ENCODE data around the gene ITPR3.

The ITPR3 gene

GRCh38 chr6:33642897-33643296 is 21.8 kb downstream of the ITPR3 start:
- H3K4me3 ChIP-seq (ENCODE audit: low read depth, low read length) = no peak overlapping the region
- H3K9me3 ChIP-seq = no peaks in the 10 kb centered on the region
- H3K27me3 ChIP-seq = no peaks in the 10 kb centered on the region
- no peak for TF ChIP-seq CTCF (IDR thresholded peaks at IDR 0.05; ENCODE audit: low read depth, low read length)
- peaks cover 3% of the 10 kb centered on the region; the same call in 1 of the 2 replicates for H3K4me1 ChIP-seq
- no peaks in the 10 kb centered on the region for H3K36me3 ChIP-seq
- peak; percentile 63 for DNase-seq

- no peak for DNase-seq
- H3K4me1 ChIP-seq = no peaks in the 10 kb centered on the region
- H3K9me3 ChIP-seq = no peaks in the 10 kb centered on the region
- H3K36me3 ChIP-seq = no peaks in the 10 kb centered on the region
- no peak for TF ChIP-seq CTCF (IDR thresholded peaks at IDR 0.05; ENCODE audit: low read depth, low read length)
- H3K27me3 ChIP-seq = no peaks in the 10 kb centered on the region
- H3K4me3 ChIP-seq (ENCODE audit: low read depth, low read length) = no peak overlapping the region
These were observed 30.3 kb downstream of the ITPR3 start for GRCh38 chr6:33651403-33651802.

DNA sequence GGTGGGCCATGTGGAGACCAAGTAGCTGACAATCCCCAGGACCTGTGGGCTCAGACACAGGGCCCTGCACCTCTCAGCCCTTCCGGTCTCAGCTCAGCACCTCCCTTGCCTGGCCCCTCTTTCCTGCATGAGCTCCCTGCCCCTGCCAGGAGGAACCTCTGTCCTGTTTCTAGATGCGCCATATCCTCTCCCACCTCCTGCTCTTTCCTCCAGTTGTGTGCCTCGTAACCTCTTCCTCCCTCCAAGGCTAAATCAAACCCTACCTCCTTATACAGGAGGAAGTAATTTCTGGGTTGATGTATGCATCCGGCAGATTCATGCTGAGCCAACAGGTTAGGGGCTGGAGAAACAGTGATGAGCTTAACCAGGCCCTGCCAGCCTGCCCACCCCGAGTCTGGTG is 30.9 kb downstream of the ITPR3 start:
- Histone ChIP-seq H3K36me3 (no peaks in the 10 kb centered on the region), H3K4me3 (ENCODE audit: low read depth, low read length) (no peak overlapping the region), H3K4me1 (no peaks in the 10 kb centered on the region), H3K9me3 (no peaks in the 10 kb centered on the region), H3K27me3 (no peaks in the 10 kb centered on the region)
- TF ChIP-seq CTCF (IDR thresholded peaks at IDR 0.05; ENCODE audit: low read depth, low read length) = no peak
- no peak for DNase-seq

- H3K36me3 ChIP-seq = no peaks in the 10 kb centered on the region
- DNase-seq = no peak
- no peak for TF ChIP-seq CTCF (IDR thresholded peaks at IDR 0.05; ENCODE audit: low read depth, low read length)
These were observed 33.9 kb downstream of the ITPR3 start for GRCh38 chr6:33654831-33655554.

DNA sequence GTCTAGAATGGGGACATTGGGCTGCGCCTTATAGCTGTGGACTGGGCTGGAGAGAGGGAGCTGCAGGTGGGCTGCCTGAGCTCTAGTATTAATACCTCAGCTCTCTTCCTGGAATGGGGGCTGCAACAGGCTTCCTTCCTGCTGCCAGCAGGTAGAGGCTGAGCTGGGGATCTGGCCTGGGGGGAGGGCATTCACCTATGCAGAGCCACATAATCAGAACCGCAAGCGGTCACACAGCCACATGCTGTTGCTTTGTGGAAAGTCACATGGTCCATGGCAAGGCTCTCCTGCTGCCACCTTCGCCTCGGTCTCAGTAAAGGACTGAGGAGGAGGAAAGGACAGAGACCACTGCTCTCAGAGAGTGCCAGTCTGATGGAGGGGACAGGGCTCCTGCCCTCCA is 35.7 kb downstream of the ITPR3 start:
- H3K36me3 ChIP-seq = no peaks in the 10 kb centered on the region
- TF ChIP-seq CTCF (IDR thresholded peaks at IDR 0.05; ENCODE audit: low read depth, low read length) = no peak

More at GRCh38 chr6:33654831-33655554, 33.9 kb downstream of the ITPR3 start:
- no peaks in the 10 kb centered on the region for H3K4me1 ChIP-seq
- H3K27me3 ChIP-seq = no peaks in the 10 kb centered on the region
- H3K4me3 ChIP-seq (ENCODE audit: low read depth, low read length) = no peak overlapping the region
- H3K9me3 ChIP-seq = no peaks in the 10 kb centered on the region

GRCh38 chr6:33658982-33659689 is 38.0 kb downstream of the ITPR3 start:
- Histone ChIP-seq H3K9me3 (no peaks in the 10 kb centered on the region), H3K36me3 (no peaks in the 10 kb centered on the region), H3K4me3 (ENCODE audit: low read depth, low read length) (no peak overlapping the region), H3K27me3 (no peaks in the 10 kb centered on the region), H3K4me1 (no peaks in the 10 kb centered on the region)
- no peak for DNase-seq
- TF ChIP-seq CTCF (IDR thresholded peaks at IDR 0.05; ENCODE audit: low read depth, low read length) = no peak

More for the DNA sequence above, 35.7 kb downstream of the ITPR3 start:
- Histone ChIP-seq H3K4me3 (ENCODE audit: low read depth, low read length) (no peak overlapping the region), H3K9me3 (no peaks in the 10 kb centered on the region), H3K4me1 (no peaks in the 10 kb centered on the region), H3K27me3 (no peaks in the 10 kb centered on the region)
- no peak for DNase-seq

Measured in BE2C (cell line).